ENCODE data around the gene SLC25A15.
"Not testable (repeated sequence)": the region's sequence is repeated elsewhere in the genome, so short reads cannot be mapped to it uniquely, and the experiment has no call there.

Gene SLC25A15

GRCh38 chr13:40781717-40782116 is 7.7 kb upstream of the SLC25A15 start:
- DNase-seq (ENCODE audit: low read depth) = no peak

GRCh38 chr13:40782971-40783370 is 6.4 kb upstream of the SLC25A15 start:
- DNase-seq (ENCODE audit: low read depth) = not testable (repeated sequence)

GRCh38 chr13:40784540-40784939 is 4.9 kb upstream of the SLC25A15 start:
- DNase-seq (ENCODE audit: low read depth) = no peak

- DNase-seq (ENCODE audit: low read depth) = no peak
Observed at GRCh38 chr13:40786568-40786996, 2.8 kb upstream of the SLC25A15 start.

- no peak for DNase-seq (ENCODE audit: low read depth)
Observed at GRCh38 chr13:40787062-40787461, 2.3 kb upstream of the SLC25A15 start.

- not testable (repeated sequence) for DNase-seq (ENCODE audit: low read depth)
Observed at GRCh38 chr13:40788540-40789274, 704 bp upstream of the SLC25A15 start.

- no peak for DNase-seq (ENCODE audit: low read depth)
Observed at GRCh38 chr13:40790154-40790616, 774 bp downstream of the SLC25A15 start.

GRCh38 chr13:40792284-40793051 is 3.1 kb downstream of the SLC25A15 start:
- no peak for DNase-seq (ENCODE audit: low read depth)

- DNase-seq (ENCODE audit: low read depth) = no peak
Observed at GRCh38 chr13:40793339-40793738, 3.9 kb downstream of the SLC25A15 start.

GRCh38 chr13:40794414-40795368 is 5.3 kb downstream of the SLC25A15 start:
- no peak for DNase-seq (ENCODE audit: low read depth)

- DNase-seq (ENCODE audit: low read depth) = no peak
Observed at GRCh38 chr13:40796649-40797048, 7.2 kb downstream of the SLC25A15 start.

GRCh38 chr13:40798380-40798779 is 9.0 kb downstream of the SLC25A15 start:
- no peak for DNase-seq (ENCODE audit: low read depth)

- no peak for DNase-seq (ENCODE audit: low read depth)
Observed at GRCh38 chr13:40799508-40799907, 10.1 kb downstream of the SLC25A15 start.

- DNase-seq (ENCODE audit: low read depth) = no peak
Observed at GRCh38 chr13:40800559-40800958, 11.1 kb downstream of the SLC25A15 start.

- DNase-seq (ENCODE audit: low read depth) = no peak
Observed at GRCh38 chr13:40801255-40802217, 12.1 kb downstream of the SLC25A15 start.

GRCh38 chr13:40803316-40803715 is 13.9 kb downstream of the SLC25A15 start:
- DNase-seq (ENCODE audit: low read depth) = no peak

- no peak for DNase-seq (ENCODE audit: low read depth)
Observed at GRCh38 chr13:40806241-40806640, 16.8 kb downstream of the SLC25A15 start.

GRCh38 chr13:40809471-40809870 is 20.1 kb downstream of the SLC25A15 start:
- DNase-seq (ENCODE audit: low read depth) = no peak

GRCh38 chr13:40812102-40812501 is 22.7 kb downstream of the SLC25A15 start:
- no peak for DNase-seq (ENCODE audit: low read depth)

- no peak for DNase-seq (ENCODE audit: low read depth)
Observed at GRCh38 chr13:40812724-40813445, 23.5 kb downstream of the SLC25A15 start.

All from T-helper 22 cell (primary cell).